Measurements from ENCODE around the gene TYROBP. TPM values are rescaled to one million over a fixed set of nuclear protein-coding genes. Genes with fewer than 3 reads are reported as not detected.

Gene TYROBP
- total and polyA plus RNA-seq, 8 donors: 12.3 to 407 (median 14.1) TPM

GRCh38 chr19:35869327-35870123 is 38.6 kb downstream of the TYROBP start:
- intact Hi-C loops (cut with DNase I): no loop called here
- H3K9me3 ChIP-seq: no peaks in the 10 kb centered on the region
- H3K4me3 ChIP-seq: peak overlapping the region in 1 of 2 donors; percentile 10
- peaks cover 0 to 82% of the 10 kb centered on the region in 2 donors for H3K27me3 ChIP-seq
- H3K36me3 ChIP-seq: no peaks in the 10 kb centered on the region
- DNase-seq: peak in 3 of 4 donors; percentile 58 to 89 (median 63)
- ATAC-seq: peak; percentile 71
- H3K27ac ChIP-seq: no peak overlapping the region
- peaks cover 9 to 23% of the 10 kb centered on the region in 2 donors for H3K4me1 ChIP-seq
- TF ChIP-seq CTCF (IDR thresholded peaks at IDR 0.05): no peak

- no peaks in the 10 kb centered on the region for H3K9me3 ChIP-seq
- peak overlapping the region; percentile 15 to 35 for H3K4me3 ChIP-seq
- no peak overlapping the region for H3K27ac ChIP-seq
- H3K4me1 ChIP-seq: peaks cover 9 to 23% of the 10 kb centered on the region in 2 donors
- ATAC-seq (peak; percentile 8), DNase-seq (no peak)
- peaks cover 0 to 88% of the 10 kb centered on the region in 2 donors for H3K27me3 ChIP-seq
- intact Hi-C loops (cut with DNase I): no loop called here
- no peak for TF ChIP-seq CTCF (IDR thresholded peaks at IDR 0.05)
- H3K36me3 ChIP-seq: no peaks in the 10 kb centered on the region
These were observed 39.2 kb downstream of the TYROBP start for GRCh38 chr19:35868823-35869326.

GRCh38 chr19:35868172-35868822 is 39.8 kb downstream of the TYROBP start, which contains the start of gene APLP1:
Gene APLP1 (plus strand): TSS chr19:35868574. CDS start chr19:35868637, 63 bp downstream.
- intact Hi-C loops (cut with DNase I): no loop called here
- ATAC-seq (peak; percentile 93), DNase-seq (peak in 3 of 4 donors; percentile 59 to 92 (median 61))
- Histone ChIP-seq H3K9me3 (no peaks in the 10 kb centered on the region), H3K4me1 (peaks cover 9 to 23% of the 10 kb centered on the region in 2 donors), H3K27me3 (peaks cover 0 to 94% of the 10 kb centered on the region in 2 donors), H3K4me3 (peak within 1 kb of the TSS; percentile 15 to 35), H3K36me3 (no peaks in the 10 kb centered on the region), H3K27ac (no peak within 1 kb of the TSS)
- TF ChIP-seq CTCF (IDR thresholded peaks at IDR 0.05): no peak

- intact Hi-C loops (cut with DNase I): no loop called here
- no peak for ATAC-seq
- DNase-seq: no peak
- Histone ChIP-seq H3K4me3 (no peak overlapping the region), H3K27ac (no peak overlapping the region), H3K9me3 (no peaks in the 10 kb centered on the region), H3K4me1 (peaks cover 0 to 10% of the 10 kb centered on the region in 2 donors), H3K36me3 (no peaks in the 10 kb centered on the region), H3K27me3 (peaks cover 16 to 100% of the 10 kb centered on the region in 2 donors)
- TF ChIP-seq CTCF (IDR thresholded peaks at IDR 0.05): no peak
These were observed 45.1 kb downstream of the TYROBP start for GRCh38 chr19:35863018-35863417.

- intact Hi-C loops (cut with DNase I): no loop called here
- Histone ChIP-seq H3K27ac (no peak overlapping the region), H3K4me1 (peaks cover 0 to 10% of the 10 kb centered on the region in 2 donors), H3K36me3 (no peaks in the 10 kb centered on the region), H3K9me3 (no peaks in the 10 kb centered on the region), H3K4me3 (no peak overlapping the region), H3K27me3 (peaks cover 18 to 100% of the 10 kb centered on the region in 2 donors)
- ATAC-seq (no peak), DNase-seq (peak in 1 of 4 donors; percentile 56)
- no peak for TF ChIP-seq CTCF (IDR thresholded peaks at IDR 0.05)
These were observed 45.6 kb downstream of the TYROBP start for GRCh38 chr19:35862528-35862927.
